ENCODE data around the gene ALKBH7.

DNA sequence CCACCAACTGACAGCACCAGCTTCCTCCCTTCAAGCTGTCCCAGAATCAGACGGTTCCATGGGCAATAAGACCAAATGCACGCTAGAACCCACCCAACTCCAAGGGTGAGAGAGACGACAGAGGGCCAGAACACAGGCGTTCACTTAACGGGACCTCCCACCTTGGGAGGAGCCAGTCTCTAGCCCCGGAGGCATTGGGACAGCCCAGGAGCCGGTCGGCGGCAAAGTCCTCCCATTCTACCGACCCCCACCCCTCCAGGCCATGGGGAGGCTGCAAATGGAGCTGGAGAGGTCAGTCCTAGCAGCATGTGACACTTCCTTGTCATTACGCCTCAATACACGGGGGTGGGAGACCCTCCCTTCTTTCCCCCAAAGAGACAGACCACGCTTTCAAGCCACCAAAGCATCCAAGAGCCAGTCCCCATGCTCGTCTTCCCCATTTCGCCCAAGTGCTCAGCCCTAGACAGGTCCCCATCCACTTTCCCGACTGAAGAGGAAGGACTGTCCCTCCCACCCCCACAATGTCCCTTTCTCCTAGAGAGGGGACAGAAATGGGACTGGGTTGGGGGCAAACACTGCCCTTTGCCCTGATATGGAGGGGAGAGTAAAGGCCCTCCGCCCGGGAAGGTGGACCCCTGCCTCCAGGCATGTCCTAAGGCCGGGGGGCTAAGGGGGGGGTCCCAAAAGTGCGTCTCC lies 51.1 kb downstream of the ALKBH7 start:
- TF ChIP-seq, protein P1, sequence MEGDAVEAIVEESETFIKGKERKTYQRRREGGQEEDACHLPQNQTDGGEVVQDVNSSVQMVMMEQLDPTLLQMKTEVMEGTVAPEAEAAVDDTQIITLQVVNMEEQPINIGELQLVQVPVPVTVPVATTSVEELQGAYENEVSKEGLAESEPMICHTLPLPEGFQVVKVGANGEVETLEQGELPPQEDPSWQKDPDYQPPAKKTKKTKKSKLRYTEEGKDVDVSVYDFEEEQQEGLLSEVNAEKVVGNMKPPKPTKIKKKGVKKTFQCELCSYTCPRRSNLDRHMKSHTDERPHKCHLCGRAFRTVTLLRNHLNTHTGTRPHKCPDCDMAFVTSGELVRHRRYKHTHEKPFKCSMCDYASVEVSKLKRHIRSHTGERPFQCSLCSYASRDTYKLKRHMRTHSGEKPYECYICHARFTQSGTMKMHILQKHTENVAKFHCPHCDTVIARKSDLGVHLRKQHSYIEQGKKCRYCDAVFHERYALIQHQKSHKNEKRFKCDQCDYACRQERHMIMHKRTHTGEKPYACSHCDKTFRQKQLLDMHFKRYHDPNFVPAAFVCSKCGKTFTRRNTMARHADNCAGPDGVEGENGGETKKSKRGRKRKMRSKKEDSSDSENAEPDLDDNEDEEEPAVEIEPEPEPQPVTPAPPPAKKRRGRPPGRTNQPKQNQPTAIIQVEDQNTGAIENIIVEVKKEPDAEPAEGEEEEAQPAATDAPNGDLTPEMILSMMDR (IDR thresholded peaks at IDR 0.05) = no peak
- TF ChIP-seq POLR2A (IDR thresholded peaks at IDR 0.05) = no peak

Measured in breast epithelium (tissue), 3 donors.